Liver (tissue), 9 donors: Measurements from ENCODE around the gene SLC26A1. TPM values are rescaled to one million over a fixed set of nuclear protein-coding genes. Genes with fewer than 3 reads are reported as not detected.

Source experiments
- DNase-seq: peaks from one replicate; pipeline ENCODE4 v3.0.0-alpha.2; 2017; ENCODE audit warnings: low spot score
- H3K27ac ChIP-seq, 2 donors: one replicate each; pipeline ENCODE4 v1.7.0; 2013; ENCODE audit warnings: inconsistent platforms in 2 of 2, low read length in 2 of 2, control low read depth in 1 of 2, low read depth in 1 of 2, mild to moderate bottlenecking in 1 of 2
- H3K27me3 ChIP-seq, 4 donors: one replicate each; pipeline versions ENCODE4 v1.6.1 to v1.7.0; 2013; ENCODE audit warnings: low read length in 3 of 4, inconsistent platforms in 1 of 4, mild to moderate bottlenecking in 1 of 4, moderate library complexity in 1 of 4; ENCODE audit not compliant: control insufficient read depth in 4 of 4, insufficient read depth in 4 of 4
- H3K36me3 ChIP-seq, 4 donors: one replicate each; pipeline versions ENCODE4 v1.6.1 to v1.7.0; 2013; ENCODE audit warnings: low read length in 3 of 4, mild to moderate bottlenecking in 3 of 4, low read depth in 1 of 4, moderate library complexity in 1 of 4; ENCODE audit not compliant: control insufficient read depth in 4 of 4, insufficient read depth in 3 of 4
- H3K4me1 ChIP-seq, 4 donors: one replicate each; pipeline versions ENCODE4 v1.6.1 to v1.7.0; 2013; ENCODE audit warnings: low read length in 3 of 4, mild to moderate bottlenecking in 3 of 4, moderate library complexity in 1 of 4; ENCODE audit not compliant: control insufficient read depth in 4 of 4, insufficient read depth in 4 of 4
- H3K4me3 ChIP-seq, 3 donors: one replicate each; pipeline versions ENCODE4 v1.6.1 to v1.7.0; 2013; ENCODE audit warnings: low read length in 3 of 3, control low read depth in 1 of 3, low read depth in 1 of 3, mild to moderate bottlenecking in 1 of 3
- H3K9ac ChIP-seq, 2 donors: one replicate each; pipeline ENCODE4 v1.7.0; 2013; ENCODE audit warnings: low read length in 2 of 2, mild to moderate bottlenecking in 2 of 2, moderate library complexity in 2 of 2, control low read depth in 1 of 2, low read depth in 1 of 2
- H3K9me3 ChIP-seq, 4 donors: one replicate each; pipeline versions ENCODE4 v1.6.1 to v1.7.0; 2013; ENCODE audit warnings: low read length in 3 of 4; ENCODE audit not compliant: control insufficient read depth in 4 of 4
- ATF3 ChIP-seq: IDR thresholded peaks from 2 replicates; pipeline ENCODE4 v1.6.1; 2016; ENCODE audit warnings: antibody characterized with exemption
- EGR1 ChIP-seq, 2 donors: IDR thresholded peaks; 2 replicates each; pipeline ENCODE4 v1.6.1; 2016 to 2018; ENCODE audit warnings: antibody characterized with exemption in 2 of 2, low read depth in 2 of 2
- FOXA1 ChIP-seq: IDR thresholded peaks from 2 replicates; pipeline ENCODE4 v1.6.1; 2016; ENCODE audit warnings: antibody characterized with exemption
- RAD21 ChIP-seq, 2 donors: IDR thresholded peaks; 2 replicates each; pipeline ENCODE4 v1.6.1; 2016; ENCODE audit warnings: antibody characterized with exemption in 2 of 2, mild to moderate bottlenecking in 2 of 2
- RXRA ChIP-seq, 2 donors: IDR thresholded peaks; 2 replicates each; pipeline ENCODE4 v1.6.1; 2017 to 2018; ENCODE audit warnings: antibody characterized with exemption in 2 of 2, mild to moderate bottlenecking in 1 of 2
- SP1 ChIP-seq: IDR thresholded peaks from 2 replicates; pipeline ENCODE4 v1.6.1; 2018; ENCODE audit warnings: antibody characterized with exemption, mild to moderate bottlenecking
- YY1 ChIP-seq: IDR thresholded peaks from 2 replicates; pipeline ENCODE4 v1.6.1; 2016; ENCODE audit warnings: antibody characterized with exemption, mild to moderate bottlenecking
- WGBS: extraction: QIAGEN DNeasy Blood & Tissue Kit; methylation state at CpG from one replicate; pipeline ENCODE4 v1.1.7; 2013; 5-methylcytosine and 5-hydroxymethylcytosine counted together
- polyA plus RNA-seq, 2 donors: library from polyadenylated mRNA; stranded (reverse) in 1 of 2; unstranded in 1 of 2; fragments of 200-250 nt in 1 of 2; fragments of >200 nt in 1 of 2; fragmentation: Nextera tagmentation in 1 of 2; extraction: Ambion mirVana in 1 of 2; gene quantifications; one replicate each; pipeline versions ENCODE4 v1.2.1 to v1.2.3, GENCODE V29; 2013 to 2015
- total RNA-seq, 2 donors: library from RNA; depleted of rRNA; stranded (reverse); fragments of >200 nt; gene quantifications; one replicate each; pipeline ENCODE4 v1.2.3, GENCODE V29; 2014
- donor health status: healthy.
- donor health status: healthy.
- donor health status: healthy.
- donor health status: healthy.
- donor health status: healthy.

The SLC26A1 gene
- total and polyA plus RNA-seq, 4 donors, result 5.1 to 41.0 (median 26.3) TPM

- Histone ChIP-seq H3K4me1 (peaks cover 10 to 52% (median 30%) of the 10 kb centered on the region in 4 donors), H3K27me3 (no peaks in the 10 kb centered on the region), H3K9ac (peak overlapping the region; percentile 24 to 99), H3K36me3 (peaks cover 0 to 8% (median 4%) of the 10 kb centered on the region in 4 donors), H3K27ac (peak overlapping the region; percentile 92 to 99), H3K4me3 (peak overlapping the region; percentile 53 to 77 (median 60)), H3K9me3 (no peaks in the 10 kb centered on the region)
- 74% methylated on average over 50 of the region's 50 CpGs for WGBS
- TF ChIP-seq YY1 (no peak), RXRA (IDR thresholded peaks at IDR 0.05) (no peak), FOXA1 (no peak)
- no peak for DNase-seq
Measured at GRCh38 chr4:991451-992296, 1.5 kb downstream of the SLC26A1 start.

DNA sequence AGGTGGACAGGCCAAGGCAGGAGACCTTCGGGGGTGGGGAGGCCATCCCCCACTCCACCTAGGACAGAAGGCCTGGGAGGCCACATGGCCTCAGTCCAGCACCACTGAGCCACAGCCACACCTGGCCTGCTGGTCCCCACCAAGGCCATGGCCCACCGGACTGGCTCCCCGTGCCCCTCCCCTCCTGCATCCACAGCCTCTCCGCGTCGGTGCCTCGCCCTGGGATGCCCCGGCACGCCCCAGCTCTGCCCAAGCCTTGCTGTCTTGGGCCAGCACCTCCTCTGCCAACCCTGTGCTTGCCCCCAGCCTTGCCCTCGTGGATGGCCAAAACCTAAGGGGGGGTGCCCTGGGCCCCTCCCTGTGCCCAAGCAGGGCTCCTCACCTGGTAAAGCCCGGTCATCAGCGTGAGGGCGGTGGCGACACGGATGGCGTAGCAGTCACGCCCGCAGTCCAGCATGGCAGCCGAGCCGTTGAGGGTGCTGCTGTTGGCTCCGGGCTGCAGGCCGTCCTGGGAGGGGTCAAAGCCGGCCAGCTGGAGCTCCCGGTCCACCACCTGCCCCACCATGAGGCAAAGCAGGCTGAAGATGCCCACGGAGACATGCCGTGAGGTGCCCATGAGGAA lies 2.3 kb downstream of the SLC26A1 start:
- no peak for TF ChIP-seq EGR1 (IDR thresholded peaks at IDR 0.05; ENCODE audit: low read depth in 2 of 2)
- H3K36me3 ChIP-seq, result peaks cover 0 to 8% (median 4%) of the 10 kb centered on the region in 4 donors
- no peak overlapping the region for H3K4me3 ChIP-seq
- peak overlapping the region in 1 of 2 donors; percentile 99 for H3K27ac ChIP-seq
- H3K27me3 ChIP-seq, result no peaks in the 10 kb centered on the region
- peaks cover 13 to 58% (median 35%) of the 10 kb centered on the region in 4 donors for H3K4me1 ChIP-seq
- DNase-seq, result no peak
- 94% methylated on average over 26 of the region's 26 CpGs for WGBS
- no peaks in the 10 kb centered on the region for H3K9me3 ChIP-seq
- peak overlapping the region in 1 of 2 donors; percentile 99 for H3K9ac ChIP-seq

GRCh38 chr4:989722-990471 lies 3.3 kb downstream of the SLC26A1 start:
- peaks cover 0 to 8% (median 4%) of the 10 kb centered on the region in 4 donors for H3K36me3 ChIP-seq
- no peak overlapping the region for H3K9ac ChIP-seq
- no peaks in the 10 kb centered on the region for H3K27me3 ChIP-seq
- 97% methylated on average over 58 of the region's 58 CpGs for WGBS
- TF ChIP-seq RAD21 (IDR thresholded peaks at IDR 0.05) (no peak), RXRA (IDR thresholded peaks at IDR 0.05) (no peak), SP1 (no peak), ATF3 (no peak)
- H3K27ac ChIP-seq, result no peak overlapping the region
- H3K9me3 ChIP-seq, result no peaks in the 10 kb centered on the region
- no peak overlapping the region for H3K4me3 ChIP-seq
- H3K4me1 ChIP-seq, result peaks cover 13 to 68% (median 44%) of the 10 kb centered on the region in 4 donors
- no peak for DNase-seq
